Mucosa of rectum (tissue), 2 donors: ENCODE measurements around the gene CYB5B.
A peak's percentile ranks its signal among the peaks of the same experiment; 100 is the strongest.
"Not testable (repeated sequence)": the region's sequence is repeated elsewhere in the genome, so short reads cannot be mapped to it uniquely, and the experiment has no call there.

Experiments used
- H3K27ac ChIP-seq, 2 donors: one replicate each; pipeline ENCODE4 v1.7.0; 2013; ENCODE audit warnings: inconsistent platforms in 2 of 2, low read depth in 2 of 2, low read length in 2 of 2
- H3K27me3 ChIP-seq, 2 donors: one replicate each; pipeline ENCODE4 v1.7.0; 2013; ENCODE audit warnings: low read length in 2 of 2; ENCODE audit not compliant: control insufficient read depth in 2 of 2, insufficient read depth in 2 of 2
- H3K36me3 ChIP-seq, 2 donors: one replicate each; pipeline ENCODE4 v1.7.0; 2013; ENCODE audit warnings: low read length in 2 of 2; ENCODE audit not compliant: control insufficient read depth in 2 of 2, insufficient read depth in 2 of 2
- H3K4me1 ChIP-seq, 2 donors: one replicate each; pipeline ENCODE4 v1.7.0; 2013; ENCODE audit warnings: low read length in 2 of 2, mild to moderate bottlenecking in 1 of 2; ENCODE audit not compliant: control insufficient read depth in 2 of 2, insufficient read depth in 2 of 2
- H3K4me3 ChIP-seq, 2 donors: one replicate each; pipeline ENCODE4 v1.7.0; 2013; ENCODE audit warnings: low read length in 2 of 2
- H3K9ac ChIP-seq, 2 donors: one replicate each; pipeline ENCODE4 v1.7.0; 2013; ENCODE audit warnings: low read length in 2 of 2, low read depth in 1 of 2, mild to moderate bottlenecking in 1 of 2
- H3K9me3 ChIP-seq, 2 donors: one replicate each; pipeline ENCODE4 v1.7.0; 2013; ENCODE audit warnings: low read length in 2 of 2; ENCODE audit not compliant: control insufficient read depth in 2 of 2
- donor health status: healthy.
- donor health status: Normal muscosa, but diverticular disease.

The CYB5B gene

GRCh38 chr16:69424935-69425784 lies 741 bp downstream of the CYB5B start:
- Histone ChIP-seq H3K9me3 (peaks cover 0 to 4% of the 10 kb centered on the region in 2 donors), H3K27me3 (no peaks in the 10 kb centered on the region), H3K4me3 (peak overlapping the region; percentile 80 to 100), H3K27ac (peak overlapping the region; percentile 88 to 92), H3K4me1 (peaks cover 6 to 10% of the 10 kb centered on the region in 2 donors), H3K36me3 (peaks cover 16 to 27% of the 10 kb centered on the region in 2 donors), H3K9ac (peak overlapping the region; percentile 76 to 95)

- H3K27me3 ChIP-seq = no peaks in the 10 kb centered on the region
- H3K4me3 ChIP-seq = no peak overlapping the region
- H3K9ac ChIP-seq = no peak overlapping the region
- H3K27ac ChIP-seq = no peak overlapping the region
- H3K36me3 ChIP-seq = peaks cover 28 to 50% of the 10 kb centered on the region in 2 donors
- peaks cover 0 to 4% of the 10 kb centered on the region in 2 donors for H3K9me3 ChIP-seq
- peaks cover 6 to 10% of the 10 kb centered on the region in 2 donors for H3K4me1 ChIP-seq
Measured at GRCh38 chr16:69428652-69429051, 4.2 kb downstream of the CYB5B start.

- H3K36me3 ChIP-seq = peaks cover 32 to 50% of the 10 kb centered on the region in 2 donors
- not testable (repeated sequence) for H3K4me3 ChIP-seq, H3K9ac ChIP-seq, H3K9me3 ChIP-seq, H3K27me3 ChIP-seq, H3K4me1 ChIP-seq, H3K27ac ChIP-seq
Measured at GRCh38 chr16:69429058-69429640, 4.7 kb downstream of the CYB5B start.

- no peak overlapping the region for H3K9ac ChIP-seq
- H3K27me3 ChIP-seq = no peaks in the 10 kb centered on the region
- H3K4me3 ChIP-seq = no peak overlapping the region
- peaks cover 4 to 7% of the 10 kb centered on the region in 2 donors for H3K4me1 ChIP-seq
- peaks cover 0 to 4% of the 10 kb centered on the region in 2 donors for H3K9me3 ChIP-seq
- H3K36me3 ChIP-seq = peaks cover 29 to 53% of the 10 kb centered on the region in 2 donors
- no peak overlapping the region for H3K27ac ChIP-seq
Measured at GRCh38 chr16:69431948-69432468, 7.6 kb downstream of the CYB5B start.

- no peak overlapping the region for H3K4me3 ChIP-seq
- H3K27me3 ChIP-seq = no peaks in the 10 kb centered on the region
- H3K4me1 ChIP-seq = peaks cover 4 to 7% of the 10 kb centered on the region in 2 donors
- no peaks in the 10 kb centered on the region for H3K9me3 ChIP-seq
- peaks cover 20 to 34% of the 10 kb centered on the region in 2 donors for H3K36me3 ChIP-seq
- no peak overlapping the region for H3K27ac ChIP-seq
- no peak overlapping the region for H3K9ac ChIP-seq
Measured at GRCh38 chr16:69434066-69434465, 9.6 kb downstream of the CYB5B start.

GRCh38 chr16:69435977-69436820 lies 11.8 kb downstream of the CYB5B start:
- Histone ChIP-seq H3K9me3 (no peaks in the 10 kb centered on the region), H3K27me3 (no peaks in the 10 kb centered on the region), H3K9ac (no peak overlapping the region), H3K4me1 (peaks cover 4 to 7% of the 10 kb centered on the region in 2 donors), H3K4me3 (no peak overlapping the region), H3K36me3 (peaks cover 16 to 21% of the 10 kb centered on the region in 2 donors), H3K27ac (no peak overlapping the region)

- H3K9ac ChIP-seq = no peak overlapping the region
- H3K4me1 ChIP-seq = peaks cover 4 to 7% of the 10 kb centered on the region in 2 donors
- H3K4me3 ChIP-seq = no peak overlapping the region
- H3K36me3 ChIP-seq = peaks cover 10 to 15% of the 10 kb centered on the region in 2 donors
- no peaks in the 10 kb centered on the region for H3K27me3 ChIP-seq
- H3K27ac ChIP-seq = no peak overlapping the region
- H3K9me3 ChIP-seq = no peaks in the 10 kb centered on the region
Measured at GRCh38 chr16:69436896-69437295, 12.5 kb downstream of the CYB5B start.

- Histone ChIP-seq H3K9me3 (no peaks in the 10 kb centered on the region), H3K9ac (no peak overlapping the region), H3K27ac (no peak overlapping the region), H3K36me3 (peaks cover 3 to 7% of the 10 kb centered on the region in 2 donors), H3K4me1 (peaks cover 4 to 7% of the 10 kb centered on the region in 2 donors), H3K4me3 (no peak overlapping the region), H3K27me3 (no peaks in the 10 kb centered on the region)
Measured at GRCh38 chr16:69438465-69438864, 14.0 kb downstream of the CYB5B start.

- H3K4me3 ChIP-seq = no peak overlapping the region
Measured at GRCh38 chr16:69440250-69440649, 15.8 kb downstream of the CYB5B start.

More at GRCh38 chr16:69440250-69440649, 15.8 kb downstream of the CYB5B start:
- Histone ChIP-seq H3K36me3 (peaks cover 3% of the 10 kb centered on the region in 2 donors), H3K9me3 (no peaks in the 10 kb centered on the region), H3K27me3 (no peaks in the 10 kb centered on the region), H3K27ac (no peak overlapping the region), H3K9ac (no peak overlapping the region), H3K4me1 (peaks cover 11 to 13% of the 10 kb centered on the region in 2 donors)
